Ovary (tissue), 9 donors: Measurements from ENCODE around the gene ILKAP. TPM values are rescaled to one million over a fixed set of nuclear protein-coding genes. Genes with fewer than 3 reads are reported as not detected.

Source experiments
- DNase-seq, 5 donors: peaks; one replicate each; pipeline ENCODE4 v3.0.0-alpha.2; 2019 to 2020
- H3K27ac ChIP-seq, 2 donors: fragments of 200-600 bp; one replicate each; pipeline versions ENCODE4 v1.5.1 to v1.8.0; 2019 to 2022
- H3K27me3 ChIP-seq: fragments of 200-600 bp; one replicate; pipeline ENCODE4 v1.8.0; 2022
- H3K36me3 ChIP-seq: fragments of 200-600 bp; sonication (generic); one replicate; pipeline ENCODE4 v1.5.1; 2019
- H3K4me1 ChIP-seq: one replicate; pipeline ENCODE4 v1.8.1; 2013; ENCODE audit warnings: mild to moderate bottlenecking, moderate library complexity; ENCODE audit not compliant: insufficient read depth
- H3K4me3 ChIP-seq: fragments of 200-600 bp; sonication (generic); one replicate; pipeline ENCODE4 v1.5.1; 2017
- H3K9me3 ChIP-seq, 2 donors: fragments of 200-600 bp in 1 of 2; sonication (generic) in 1 of 2; one replicate each; pipeline versions ENCODE4 v1.5.1 to v1.8.1; 2013 to 2019; ENCODE audit warnings: mild to moderate bottlenecking in 1 of 2, moderate library complexity in 1 of 2
- CTCF ChIP-seq, 3 donors: fragments of 450-650 bp in 2 of 3; fragments of 200-600 bp in 1 of 3; IDR thresholded peaks; one replicate each; pipeline versions ENCODE4 v1.5.1 to v1.8.0; 2016 to 2022; ENCODE audit warnings: antibody characterized with exemption in 3 of 3, mild to moderate bottlenecking in 1 of 3
- EP300 ChIP-seq: sonication (generic); formaldehyde crosslinking; IDR thresholded peaks from one replicate; pipeline ENCODE4 v1.6.1; 2017; ENCODE audit warnings: antibody characterized with exemption
- POLR2A ChIP-seq: fragments of 450-650 bp; IDR thresholded peaks from one replicate; pipeline ENCODE4 v1.6.1; 2017; ENCODE audit warnings: antibody characterized with exemption, mild to moderate bottlenecking, moderate library complexity
- WGBS, 3 donors: extraction: QIAGEN DNeasy Blood & Tissue Kit in 1 of 3; methylation state at CpG; one replicate each; pipeline versions ENCODE4 v1.1.5 to v1.1.7; 2013 to 2017; 5-methylcytosine and 5-hydroxymethylcytosine counted together
- intact Hi-C, 4 donors: fragments of 100-400 bp; cut with DNase I; formaldehyde crosslinking; loops; one replicate each; pipeline versions ENCODE4 v1.11.0 to v1.15.1; 2022 to 2023
- polyA plus RNA-seq, 2 donors: library from polyadenylated mRNA; stranded (reverse); fragments of 200-250 nt in 1 of 2; fragments of 350-450 nt in 1 of 2; fragmentation: Illumina TruSeq in 1 of 2; extraction: RNeasy Lipid Tissue Mini Kit (QIAGEN cat#74804) in 1 of 2; gene quantifications; one replicate each; pipeline ENCODE4 v1.2.3, GENCODE V29; 2013 to 2014
- total RNA-seq, 7 donors: library from RNA; depleted of rRNA in 2 of 7; stranded (reverse); fragments of >200 nt in 2 of 7; fragmentation: NEBNext Ultra II Directional in 3 of 7; extraction: Animal tissue kit (Norgen Biotek cat#: 25700) in 3 of 7; gene quantifications; one replicate each; pipeline versions ENCODE4 v1.1.0 to v1.2.4, GENCODE V29; 2016 to 2023
- donor health status: DM: no; HTN: no; CAD: no; lungs with moderate emphysema.
- donor health status: DM: no; HTN: no; CAD: no.
- donor health status: Bipolar disorder and iron deficiency.
- donor health status: DM: yes; HTN: yes; CAD: no.
- donor health status: DM: no; HTN: no; CAD: no.
- donor health status: DM: yes; HTN: yes; CAD: no.

Gene ILKAP
- total and polyA plus RNA-seq, 9 donors = 28.4 to 54.9 (median 38.9) TPM

- DNase-seq = no peak
- no peak for TF ChIP-seq POLR2A
- 48 to 65% (median 54%) methylated on average over 4 of the region's 4 CpGs for WGBS, 3 donors
- H3K4me3 ChIP-seq = no peak overlapping the region
- intact Hi-C loops = no loop called here
- H3K27ac ChIP-seq = no peak overlapping the region
- H3K4me1 ChIP-seq = peaks cover 3% of the 10 kb centered on the region
- no peaks in the 10 kb centered on the region for H3K27me3 ChIP-seq
- H3K36me3 ChIP-seq = no peaks in the 10 kb centered on the region
- H3K9me3 ChIP-seq = no peaks in the 10 kb centered on the region
These were observed 25.2 kb upstream of the ILKAP start for GRCh38 chr2:238228700-238229099.

GRCh38 chr2:238227587-238228032 is 24.1 kb upstream of the ILKAP start:
- intact Hi-C loops = no loop called here
- Histone ChIP-seq H3K9me3 (no peaks in the 10 kb centered on the region), H3K27ac (no peak overlapping the region), H3K4me1 (peaks cover 3% of the 10 kb centered on the region), H3K36me3 (no peaks in the 10 kb centered on the region), H3K4me3 (no peak overlapping the region), H3K27me3 (no peaks in the 10 kb centered on the region)
- TF ChIP-seq EP300 (no peak), CTCF (IDR thresholded peaks at IDR 0.05) (no peak), POLR2A (no peak)
- 87 to 92% (median 91%) methylated on average over 11 of the region's 11 CpGs for WGBS, 3 donors
- no peak for DNase-seq

- peaks cover 3% of the 10 kb centered on the region for H3K4me1 ChIP-seq
- intact Hi-C loops = no loop called here
- no peak overlapping the region for H3K27ac ChIP-seq
- no peaks in the 10 kb centered on the region for H3K27me3 ChIP-seq
- DNase-seq = no peak
- no peaks in the 10 kb centered on the region for H3K36me3 ChIP-seq
- TF ChIP-seq POLR2A (no peak), EP300 (no peak), CTCF (IDR thresholded peaks at IDR 0.05) (no peak)
- H3K4me3 ChIP-seq = no peak overlapping the region
- WGBS, 3 donors = 86 to 97% (median 92%) methylated on average over 8 of the region's 8 CpGs
- H3K9me3 ChIP-seq = no peaks in the 10 kb centered on the region
These were observed 23.4 kb upstream of the ILKAP start for GRCh38 chr2:238226698-238227586.

DNA sequence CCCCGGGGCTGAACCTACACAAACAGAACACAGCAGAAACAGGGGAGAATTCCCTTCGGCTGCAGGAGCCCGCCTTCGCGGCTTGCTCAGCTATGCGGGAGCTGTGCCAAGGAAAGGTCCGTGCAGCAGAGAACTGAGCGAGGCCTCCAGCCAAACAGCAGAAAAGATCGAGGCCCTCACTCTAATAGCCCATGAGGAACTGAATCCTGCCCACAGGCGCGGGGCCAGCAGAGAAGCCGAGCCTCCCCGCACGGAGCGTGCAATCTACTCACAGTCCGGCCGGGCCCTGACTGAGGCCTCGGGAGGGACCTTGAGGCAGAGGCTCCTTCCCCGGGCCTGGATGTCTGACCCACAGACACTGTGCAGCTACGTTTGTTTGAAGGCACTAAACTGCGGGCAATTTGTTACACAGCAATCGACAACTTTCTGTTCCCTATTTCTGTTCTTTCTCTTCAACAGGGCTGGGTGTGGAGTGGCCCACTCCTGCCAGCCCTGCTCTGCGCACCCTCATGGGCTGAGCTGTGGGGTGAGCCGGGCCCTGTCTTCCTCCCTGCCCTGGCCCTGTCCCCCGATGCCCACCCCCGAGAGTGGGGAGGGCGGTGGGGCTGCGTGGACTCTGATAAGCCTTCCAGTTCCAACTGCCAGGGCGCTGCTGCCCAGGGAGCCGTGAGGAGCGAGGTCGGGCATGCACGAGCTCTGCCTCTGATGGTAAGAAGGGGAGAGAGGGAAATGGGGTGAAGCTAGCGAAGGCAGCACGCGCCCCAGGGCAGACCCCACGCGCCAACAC is 22.6 kb upstream of the ILKAP start:
- intact Hi-C loops = no loop called here
- Histone ChIP-seq H3K27ac (no peak overlapping the region), H3K36me3 (no peaks in the 10 kb centered on the region), H3K9me3 (no peaks in the 10 kb centered on the region), H3K4me3 (no peak overlapping the region), H3K27me3 (no peaks in the 10 kb centered on the region), H3K4me1 (no peaks in the 10 kb centered on the region)
- TF ChIP-seq CTCF (IDR thresholded peaks at IDR 0.05) = no peak
- TF ChIP-seq EP300 = no peak
- no peak for TF ChIP-seq POLR2A
- 65 to 70% (median 66%) methylated on average over 38 of the region's 38 CpGs for WGBS, 3 donors
- peak; percentile 45 to 76 (median 59) for DNase-seq
